Measurements from ENCODE around the gene FARP2. TPM values are rescaled to one million over a fixed set of nuclear protein-coding genes. Genes with fewer than 3 reads are reported as not detected.
"Not testable (repeated sequence)": the region's sequence is repeated elsewhere in the genome, so short reads cannot be mapped to it uniquely, and the experiment has no call there.

FARP2 gene
- total RNA-seq, 1 experiment from 2014 or later, result 24.0 TPM

DNA sequence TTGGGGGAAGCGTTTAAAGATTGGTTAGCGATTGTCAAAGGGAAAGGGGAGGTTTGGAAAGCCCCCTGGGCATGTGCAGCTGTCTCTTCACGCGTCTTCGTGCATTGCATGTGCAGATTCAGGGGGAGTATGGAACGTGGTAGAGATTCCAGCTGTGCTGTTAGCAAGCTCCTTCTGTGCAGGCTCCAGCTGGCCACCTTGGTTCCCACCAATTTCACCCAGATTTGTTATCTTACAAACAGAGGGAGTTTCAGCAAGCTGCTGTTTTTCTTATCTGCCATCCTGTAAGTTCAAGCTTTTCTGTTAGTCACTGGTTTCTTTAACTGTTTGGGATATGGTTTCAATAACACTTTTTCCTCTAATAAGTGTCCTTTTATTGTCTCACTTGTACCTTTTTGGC, 30.4 kb downstream of the FARP2 start:
- DNase-seq (ENCODE audit: low read depth), result no peak
- in situ Hi-C loops (cut with HindIII; ENCODE audit: low pct_unique_long_range_greater_than_20kb, low sequenced_read_pairs), result no loop called here

- no peak for DNase-seq (ENCODE audit: low read depth)
- in situ Hi-C loops (cut with HindIII; ENCODE audit: low pct_unique_long_range_greater_than_20kb, low sequenced_read_pairs), result no loop called here
Measured at GRCh38 chr2:241389697-241390096, 33.6 kb downstream of the FARP2 start.

- no peak for DNase-seq (ENCODE audit: low read depth)
- in situ Hi-C loops (cut with HindIII; ENCODE audit: low pct_unique_long_range_greater_than_20kb, low sequenced_read_pairs), result no loop called here
Measured at GRCh38 chr2:241390301-241391206, 34.5 kb downstream of the FARP2 start.

DNA sequence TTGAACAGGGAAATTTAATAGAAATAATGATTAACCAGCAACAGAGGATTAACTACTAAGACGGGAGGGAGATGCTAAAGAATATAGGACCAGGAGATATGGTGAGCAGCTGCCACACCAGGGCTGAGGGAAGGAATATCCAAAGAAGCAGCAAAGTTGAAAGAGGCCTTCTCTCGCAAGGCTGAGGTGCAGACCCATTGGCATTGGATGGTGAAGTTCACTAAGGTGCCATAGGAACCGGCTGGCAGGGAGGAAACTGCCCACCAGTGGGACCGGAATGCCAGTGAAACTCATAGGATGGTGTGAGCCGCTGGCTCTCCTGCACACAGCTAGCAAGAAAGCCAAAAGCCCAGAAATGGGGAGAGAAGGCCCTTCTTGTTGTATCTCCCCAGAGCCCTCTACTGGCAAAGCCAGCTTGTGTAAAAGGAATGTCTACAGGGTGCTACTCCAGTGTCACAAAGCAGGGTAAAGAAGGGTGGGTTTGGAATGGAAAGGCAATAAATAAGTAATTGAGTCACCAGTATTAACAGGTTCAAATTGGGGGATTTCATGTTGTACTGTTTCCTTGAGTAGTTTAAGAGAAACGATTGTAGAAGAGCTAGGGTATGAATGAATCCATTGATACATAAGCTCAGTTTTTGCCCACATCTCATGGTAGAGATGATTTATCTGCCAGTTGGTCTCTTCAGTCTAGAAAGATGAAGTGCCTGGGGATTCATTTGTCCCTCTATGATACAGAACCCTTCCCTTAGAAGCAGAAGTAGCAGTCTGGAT, 36.0 kb downstream of the FARP2 start:
- in situ Hi-C loops (cut with HindIII; ENCODE audit: low pct_unique_long_range_greater_than_20kb, low sequenced_read_pairs), result no loop called here
- no peak for DNase-seq (ENCODE audit: low read depth)

GRCh38 chr2:241392753-241393152, 36.7 kb downstream of the FARP2 start:
- in situ Hi-C loops (cut with HindIII; ENCODE audit: low pct_unique_long_range_greater_than_20kb, low sequenced_read_pairs), result not testable (repeated sequence)

GRCh38 chr2:241393524-241394196, 37.6 kb downstream of the FARP2 start:
- in situ Hi-C loops (cut with HindIII; ENCODE audit: low pct_unique_long_range_greater_than_20kb, low sequenced_read_pairs), result no loop called here
- DNase-seq (ENCODE audit: low read depth), result no peak

More at GRCh38 chr2:241392753-241393152, 36.7 kb downstream of the FARP2 start:
- DNase-seq (ENCODE audit: low read depth), result not testable (repeated sequence)

GRCh38 chr2:241396809-241397208, 40.7 kb downstream of the FARP2 start:
- DNase-seq (ENCODE audit: low read depth); in situ Hi-C loops (cut with HindIII; ENCODE audit: low pct_unique_long_range_greater_than_20kb, low sequenced_read_pairs): not testable (repeated sequence)

DNA sequence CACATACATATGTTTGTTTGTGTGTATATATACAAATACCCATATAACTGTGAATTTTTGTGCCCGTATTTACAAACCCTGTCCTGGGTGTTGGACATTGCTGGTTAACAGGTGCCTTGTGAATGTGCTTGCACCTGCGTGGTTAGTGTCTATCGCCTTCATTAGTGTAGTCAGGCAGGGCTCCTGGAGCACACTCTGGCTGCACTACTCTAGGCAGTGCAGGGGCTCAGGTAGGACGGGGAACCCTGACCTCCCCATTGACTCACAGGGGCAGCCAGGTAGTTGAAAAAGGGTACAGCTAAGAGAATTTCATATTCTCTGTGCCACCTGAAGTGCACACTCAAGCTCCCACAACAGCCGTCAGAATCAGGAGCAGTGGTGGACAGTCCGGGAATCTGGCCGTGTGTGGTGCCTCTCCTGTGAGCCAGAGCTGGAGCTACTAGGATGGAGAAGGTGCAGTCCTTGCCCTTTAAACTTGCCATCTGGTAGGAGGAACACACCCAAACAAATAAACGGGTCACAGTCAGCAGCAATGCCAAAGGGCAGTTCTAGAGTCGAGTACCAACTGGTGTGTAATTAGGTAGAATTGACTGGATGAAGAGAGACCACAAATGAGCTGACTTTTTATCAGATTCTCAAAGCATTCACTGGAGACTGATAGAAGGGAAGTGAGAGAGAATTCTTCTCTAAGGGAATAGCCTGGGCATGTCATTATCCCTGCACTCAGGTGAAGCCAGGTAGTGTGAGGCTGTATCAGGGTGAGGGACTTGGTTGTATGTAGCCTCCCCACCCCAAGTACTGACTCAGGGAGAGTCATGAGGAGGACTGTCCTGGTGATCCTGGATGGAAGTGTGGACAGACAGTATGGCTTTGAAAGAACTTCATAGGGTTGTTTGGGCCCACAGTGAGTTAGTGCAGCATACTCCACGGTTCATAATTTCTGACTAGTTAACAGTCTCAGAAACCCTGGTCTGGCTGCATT, 44.1 kb downstream of the FARP2 start:
- in situ Hi-C loops (cut with HindIII; ENCODE audit: low pct_unique_long_range_greater_than_20kb, low sequenced_read_pairs), result no loop called here
- no peak for DNase-seq (ENCODE audit: low read depth)

- in situ Hi-C loops (cut with HindIII; ENCODE audit: low pct_unique_long_range_greater_than_20kb, low sequenced_read_pairs), result no loop called here
- no peak for DNase-seq (ENCODE audit: low read depth)
Measured at GRCh38 chr2:241408849-241409248, 52.8 kb downstream of the FARP2 start.

DNA sequence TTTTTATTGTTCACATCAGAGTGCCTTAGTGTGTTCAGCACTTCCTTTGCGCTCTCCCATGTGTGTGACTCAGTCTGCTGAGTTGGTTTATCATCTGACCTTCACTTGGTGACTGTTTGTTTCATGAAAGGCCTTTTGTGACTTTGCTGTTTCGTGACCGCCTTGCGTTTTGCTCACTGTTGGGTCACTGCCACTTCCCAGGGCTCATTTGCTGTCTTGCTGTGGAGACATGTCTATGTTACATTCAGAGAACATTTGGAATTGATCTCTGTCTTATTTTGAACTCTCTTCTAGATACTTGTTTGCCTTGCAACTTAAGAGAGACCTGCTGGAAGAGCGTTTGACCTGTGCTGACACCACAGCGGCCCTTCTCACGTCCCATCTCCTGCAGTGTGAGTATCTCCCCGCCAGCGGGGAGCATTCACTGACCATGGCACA, 54.7 kb downstream of the FARP2 start:
- DNase-seq (ENCODE audit: low read depth), result peak; percentile 68
- in situ Hi-C loops (cut with HindIII; ENCODE audit: low pct_unique_long_range_greater_than_20kb, low sequenced_read_pairs), result no loop called here

DNA sequence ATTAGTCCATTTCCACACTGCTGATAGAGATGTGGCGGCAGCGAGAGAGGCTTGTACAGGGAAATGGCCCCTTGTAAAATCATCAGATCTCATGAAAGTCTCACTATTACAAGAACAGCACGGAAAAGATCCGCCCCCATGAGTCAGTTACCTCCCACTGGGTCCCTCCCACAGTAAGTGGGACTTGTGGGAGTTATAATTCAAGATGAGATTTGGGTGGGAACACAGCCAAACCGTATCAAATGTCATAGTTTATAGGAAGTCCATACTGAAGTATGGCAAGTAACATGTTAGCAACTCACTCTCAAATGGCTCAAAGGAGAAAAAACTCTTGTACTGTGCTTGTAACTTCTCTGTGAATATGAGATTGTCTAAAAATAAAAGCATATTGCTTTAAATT, 56.1 kb downstream of the FARP2 start:
- peak; percentile 67 for DNase-seq (ENCODE audit: low read depth)
- in situ Hi-C loops (cut with HindIII; ENCODE audit: low pct_unique_long_range_greater_than_20kb, low sequenced_read_pairs), result no loop called here

- DNase-seq (ENCODE audit: low read depth); in situ Hi-C loops (cut with HindIII; ENCODE audit: low pct_unique_long_range_greater_than_20kb, low sequenced_read_pairs): not testable (repeated sequence)
Measured at GRCh38 chr2:241413501-241413900, 57.4 kb downstream of the FARP2 start.

- no peak for DNase-seq (ENCODE audit: low read depth)
- in situ Hi-C loops (cut with HindIII; ENCODE audit: low pct_unique_long_range_greater_than_20kb, low sequenced_read_pairs), result no loop called here
Measured at GRCh38 chr2:241413929-241414580, 58.0 kb downstream of the FARP2 start.

DNA sequence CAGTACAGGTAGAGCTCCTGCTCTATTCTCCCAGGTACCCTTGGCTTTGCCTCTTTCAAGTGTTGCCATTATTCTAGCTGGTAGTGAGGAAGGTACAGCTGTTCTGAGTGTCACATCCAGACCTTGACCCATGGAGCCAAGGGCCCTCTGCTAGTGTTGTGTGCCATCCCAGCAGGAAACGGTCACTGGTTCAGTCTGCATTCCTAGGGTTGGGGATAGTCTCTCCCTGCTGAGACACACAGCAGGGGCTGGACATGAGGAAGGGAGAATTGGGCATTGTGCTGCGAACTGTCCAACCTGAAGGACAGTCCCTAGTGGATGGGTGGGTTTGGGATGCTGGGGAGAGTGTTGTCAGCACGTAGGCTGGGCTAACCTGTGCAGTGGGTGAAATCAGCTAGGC, 59.1 kb downstream of the FARP2 start:
- in situ Hi-C loops (cut with HindIII; ENCODE audit: low pct_unique_long_range_greater_than_20kb, low sequenced_read_pairs), result no loop called here
- no peak for DNase-seq (ENCODE audit: low read depth)

DNA sequence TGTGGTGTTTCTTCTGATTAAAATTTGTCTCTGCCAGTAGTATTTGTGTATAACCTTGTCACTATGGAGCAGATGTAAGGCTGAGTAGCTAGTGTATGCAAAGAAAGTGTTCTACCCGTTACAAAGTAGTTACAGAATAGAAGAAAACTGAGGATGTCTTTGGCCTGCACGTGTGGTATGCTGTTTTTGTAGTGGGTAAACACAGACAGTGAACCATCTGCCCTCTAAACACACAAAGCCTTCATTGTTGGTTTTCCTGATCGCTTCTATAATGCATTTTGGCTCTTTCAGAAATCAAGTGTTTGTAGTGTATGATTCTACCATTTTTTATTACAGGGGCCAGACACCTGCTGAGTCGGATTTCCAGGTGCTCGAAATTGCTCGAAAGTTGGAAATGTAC, 61.5 kb downstream of the FARP2 start:
- DNase-seq (ENCODE audit: low read depth), result no peak
- in situ Hi-C loops (cut with HindIII; ENCODE audit: low pct_unique_long_range_greater_than_20kb, low sequenced_read_pairs), result no loop called here

DNA sequence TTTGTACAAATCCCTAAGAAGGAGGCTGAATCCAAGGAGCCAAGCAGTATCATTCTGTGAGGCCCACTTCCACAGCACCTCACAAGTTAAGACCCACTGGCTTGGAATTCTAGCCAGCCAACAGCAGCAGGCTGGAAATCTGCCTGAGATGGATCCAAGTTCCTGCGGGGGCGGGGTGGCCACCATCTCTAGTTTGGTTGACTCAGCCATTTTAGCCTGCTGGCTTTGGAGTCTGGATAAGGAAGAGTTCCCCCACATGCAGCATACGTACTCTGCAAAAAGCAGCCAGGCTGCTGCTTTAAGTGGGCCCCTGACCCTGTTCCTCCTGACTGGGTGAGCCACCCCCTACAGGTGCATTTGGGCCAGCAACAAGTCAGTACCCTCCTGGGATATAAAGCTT, 65.2 kb downstream of the FARP2 start:
- in situ Hi-C loops (cut with HindIII; ENCODE audit: low pct_unique_long_range_greater_than_20kb, low sequenced_read_pairs), result no loop called here
- no peak for DNase-seq (ENCODE audit: low read depth)

DNA sequence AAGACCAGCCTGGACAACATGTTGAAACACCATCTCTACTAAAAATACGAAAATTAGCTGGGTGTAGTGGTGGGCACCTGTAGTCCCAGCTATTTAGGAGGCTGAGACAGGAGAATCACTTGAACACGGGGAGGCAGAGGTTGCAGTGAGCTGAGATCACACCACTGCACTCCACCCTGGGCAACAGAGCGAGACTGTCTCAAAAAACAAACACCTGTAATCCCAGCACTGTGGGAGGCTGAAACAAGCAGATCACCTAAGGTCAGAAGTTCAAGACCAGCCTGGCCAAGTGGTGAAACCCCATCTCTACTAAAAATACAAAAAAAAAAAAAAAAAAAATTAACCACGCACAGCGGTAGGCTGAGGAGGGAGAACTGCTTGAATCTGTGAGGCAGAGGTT, 65.9 kb downstream of the FARP2 start:
- in situ Hi-C loops (cut with HindIII; ENCODE audit: low pct_unique_long_range_greater_than_20kb, low sequenced_read_pairs); DNase-seq (ENCODE audit: low read depth): not testable (repeated sequence)
